Measurements from ENCODE around the gene MT1A. TPM values are rescaled to one million over a fixed set of nuclear protein-coding genes. Genes with fewer than 3 reads are reported as not detected.

Gene MT1A
- total and polyA plus RNA-seq, 10 of the 15 experiments (the other 5 are each of a cell fraction or from before 2014, with no cell fraction given) = not detected

- TF ChIP-seq ZNF687 (IDR thresholded peaks at IDR 0.05) = peak; percentile 54; the same call in 1 of the 2 replicates
- TF ChIP-seq JUNB (IDR thresholded peaks at IDR 0.05) = no peak
- TF ChIP-seq MXI1 (IDR thresholded peaks at IDR 0.05; ENCODE audit: low read depth, low read length) = peak; percentile 51; the same call in 1 of the 2 replicates
- peak; percentile 67; the same call in 1 of the 2 replicates for TF ChIP-seq ESRRA (IDR thresholded peaks at IDR 0.05; ENCODE audit: low read length)
- no peak for TF ChIP-seq SMAD5 (IDR thresholded peaks at IDR 0.05; ENCODE audit: low read depth)
- peak; percentile 28; the same call in 1 of the 2 replicates for TF ChIP-seq FOXK2 (IDR thresholded peaks at IDR 0.05)
- TF ChIP-seq E2F8 (IDR thresholded peaks at IDR 0.05; ENCODE audit: low read depth, partially characterized antibody) = no peak
- TF ChIP-seq STAT3 (IDR thresholded peaks at IDR 0.05; ENCODE audit: low read depth, low read length) = no peak
- no peak for TF ChIP-seq RCOR1 (conservative IDR thresholded peaks at IDR 0.05; ENCODE audit: low read depth, low read length)
- TF ChIP-seq JUND (IDR thresholded peaks at IDR 0.05; ENCODE audit: low read depth, low read length) = 0 out of 2 replicates have a peak, but pooled peaks have one; percentile 32
- no peak for TF ChIP-seq CUX1 (IDR thresholded peaks at IDR 0.05; ENCODE audit: insufficient replicate concordance, low read depth, low read length)
- TF ChIP-seq BHLHE40 (IDR thresholded peaks at IDR 0.05; ENCODE audit: borderline replicate concordance in 1 of 2, low read depth in 2 of 2, low read length in 1 of 2) = peak; percentile 48 to 85; a peak in 3 of 4 replicates
- peak; percentile 2; the same call in 1 of the 2 replicates for TF ChIP-seq SPI1 (IDR thresholded peaks at IDR 0.05; ENCODE audit: borderline replicate concordance, insufficient read depth, low read depth, low read length)
- TF ChIP-seq ZNF384 (IDR thresholded peaks at IDR 0.05; ENCODE audit: borderline replicate concordance, low read depth, low read length) = no peak
- TF ChIP-seq ZNF207 (IDR thresholded peaks at IDR 0.05; ENCODE audit: borderline replicate concordance) = peak; percentile 78; the same call in 1 of the 2 replicates
- peak; percentile 82 for TF ChIP-seq IKZF1 (conservative IDR thresholded peaks at IDR 0.05)
Observed at GRCh38 chr16:56608043-56608875, 30.2 kb upstream of the MT1A start, which contains the start of gene MT2A (continued).

Measured in GM12878 (cell line).